Chondrocyte (in vitro differentiated cells): ENCODE measurements around the gene TMEM267. TPM values are rescaled to one million over a fixed set of nuclear protein-coding genes. Genes with fewer than 3 reads are reported as not detected.

Experiments
- DNase-seq: peaks from one replicate; pipeline ENCODE4 v3.0.0; 2021; ENCODE audit warnings: mixed read lengths, low spot score
- H3K27ac Mint-ChIP-seq: one replicate; pipeline ENCODE4 v1.8.0; 2021; ENCODE audit warnings: mild to moderate bottlenecking, moderate library complexity, mixed read lengths; ENCODE audit not compliant: unreplicated experiment
- H3K27me3 Mint-ChIP-seq: 2 replicates; pipeline ENCODE4 v1.8.0; 2021; ENCODE audit warnings: low read depth, mixed read lengths
- H3K36me3 Mint-ChIP-seq: 2 replicates; pipeline ENCODE4 v1.8.0; 2021; ENCODE audit warnings: low read depth, mixed read lengths
- H3K4me1 Mint-ChIP-seq: 2 replicates; pipeline ENCODE4 v1.8.0; 2021; ENCODE audit warnings: low read depth, mild to moderate bottlenecking, mixed read lengths
- H3K4me3 Mint-ChIP-seq: one replicate; pipeline ENCODE4 v1.8.0; 2021; ENCODE audit warnings: mild to moderate bottlenecking, moderate library complexity, mixed read lengths; ENCODE audit not compliant: unreplicated experiment
- H3K9me3 Mint-ChIP-seq: 2 replicates; pipeline ENCODE4 v1.8.0; 2021; ENCODE audit warnings: low read depth, mixed read lengths
- CTCF ChIP-seq: fragments of 200-600 bp; sonication (generic); IDR thresholded peaks from 2 replicates; pipeline ENCODE4 v1.5.0; 2021; ENCODE audit warnings: antibody characterized with exemption, mild to moderate bottlenecking, moderate library complexity
- total RNA-seq: library from RNA; stranded (reverse); gene quantifications from 3 replicates; pipeline ENCODE4 v1.2.1, GENCODE V29; 2021

Gene TMEM267
- total RNA-seq, 1 donor from 2014 or later = 32.3 TPM

- H3K4me1 Mint-ChIP-seq = peaks cover 5% of the 10 kb centered on the region
- no peak for DNase-seq
- no peaks in the 10 kb centered on the region for H3K36me3 Mint-ChIP-seq
- H3K27me3 Mint-ChIP-seq = no peaks in the 10 kb centered on the region
- H3K27ac Mint-ChIP-seq = no peak overlapping the region
- no peak for TF ChIP-seq CTCF
- no peaks in the 10 kb centered on the region for H3K9me3 Mint-ChIP-seq
- H3K4me3 Mint-ChIP-seq = no peak overlapping the region
Observed at GRCh38 chr5:43413966-43414365, 69.7 kb downstream of the TMEM267 start.

- peaks cover 5% of the 10 kb centered on the region for H3K4me1 Mint-ChIP-seq
- no peak overlapping the region for H3K4me3 Mint-ChIP-seq
- no peaks in the 10 kb centered on the region for H3K9me3 Mint-ChIP-seq
- H3K27me3 Mint-ChIP-seq = no peaks in the 10 kb centered on the region
- no peak for TF ChIP-seq CTCF
- no peak overlapping the region for H3K27ac Mint-ChIP-seq
- DNase-seq = no peak
- H3K36me3 Mint-ChIP-seq = no peaks in the 10 kb centered on the region
Observed at GRCh38 chr5:43412644-43413043, 71.0 kb downstream of the TMEM267 start.

GRCh38 chr5:43412156-43412555 is 71.5 kb downstream of the TMEM267 start, which contains the start of gene CCL28:
Gene CCL28, minus strand, starts transcription at chr5:43412391. Its CDS starts 75 bp downstream, at chr5:43412316.
- no peak for DNase-seq
- no peak within 1 kb of the TSS for H3K4me3 Mint-ChIP-seq
- peaks cover 5% of the 10 kb centered on the region for H3K4me1 Mint-ChIP-seq
- H3K36me3 Mint-ChIP-seq = no peaks in the 10 kb centered on the region
- no peaks in the 10 kb centered on the region for H3K27me3 Mint-ChIP-seq
- TF ChIP-seq CTCF = no peak
- no peaks in the 10 kb centered on the region for H3K9me3 Mint-ChIP-seq
- H3K27ac Mint-ChIP-seq = no peak within 1 kb of the TSS

DNA sequence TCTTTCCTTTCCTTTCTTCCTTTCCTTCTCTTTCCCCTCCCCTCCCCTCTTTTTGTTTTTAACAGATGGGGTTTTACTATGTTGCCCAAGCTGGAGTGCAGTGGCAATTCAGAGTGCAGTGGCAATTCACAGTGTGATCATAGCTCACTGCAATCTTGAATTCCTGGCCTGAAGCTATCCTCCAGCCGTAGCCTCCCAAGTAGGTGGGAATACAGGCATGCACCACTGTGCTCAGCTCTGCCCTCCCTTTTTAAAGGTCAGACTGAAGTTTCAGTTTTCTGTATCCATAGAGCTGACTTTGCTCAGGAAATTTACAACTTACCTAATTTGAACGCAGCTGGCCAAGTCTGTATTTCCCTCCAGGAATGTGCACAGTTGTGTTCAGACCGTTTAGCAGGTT is 72.2 kb downstream of the TMEM267 start:
- TF ChIP-seq CTCF = no peak
- DNase-seq = no peak
- H3K4me1 Mint-ChIP-seq = peaks cover 5% of the 10 kb centered on the region
- H3K27ac Mint-ChIP-seq = no peak overlapping the region
- H3K36me3 Mint-ChIP-seq = peaks cover 4% of the 10 kb centered on the region
- no peaks in the 10 kb centered on the region for H3K27me3 Mint-ChIP-seq
- H3K4me3 Mint-ChIP-seq = no peak overlapping the region
- H3K9me3 Mint-ChIP-seq = peaks cover 2% of the 10 kb centered on the region

GRCh38 chr5:43410414-43410813 is 73.3 kb downstream of the TMEM267 start:
- peaks cover 4% of the 10 kb centered on the region for H3K36me3 Mint-ChIP-seq
- peaks cover 2% of the 10 kb centered on the region for H3K9me3 Mint-ChIP-seq
- H3K27ac Mint-ChIP-seq = no peak overlapping the region
- H3K27me3 Mint-ChIP-seq = peaks cover 2% of the 10 kb centered on the region
- no peak for TF ChIP-seq CTCF
- H3K4me1 Mint-ChIP-seq = peaks cover 5% of the 10 kb centered on the region
- no peak for DNase-seq
- H3K4me3 Mint-ChIP-seq = no peak overlapping the region
